Nephron (organoid): ENCODE measurements around the gene PDGFB.

Experiments used
- H3K27ac Mint-ChIP-seq, 3 experiments: 2 replicates each; pipeline ENCODE4 v1.8.0; 2020; ENCODE audit warnings: mixed read lengths in 3 of 3, mild to moderate bottlenecking in 2 of 3, moderate library complexity in 1 of 3
- H3K27me3 Mint-ChIP-seq: 2 replicates; pipeline ENCODE4 v1.8.0; 2021; ENCODE audit warnings: low read depth, mild to moderate bottlenecking, moderate library complexity, mixed read lengths
- H3K36me3 Mint-ChIP-seq: 2 replicates; pipeline ENCODE4 v1.8.0; 2020; ENCODE audit warnings: low read depth, mixed read lengths
- H3K4me1 Mint-ChIP-seq: 2 replicates; pipeline ENCODE4 v1.8.0; 2020; ENCODE audit warnings: mixed read lengths
- H3K4me3 Mint-ChIP-seq, 3 experiments: 2 replicates each; pipeline ENCODE4 v1.8.0; 2020; ENCODE audit warnings: mild to moderate bottlenecking in 3 of 3, mixed read lengths in 3 of 3, moderate library complexity in 2 of 3
- H3K9me3 Mint-ChIP-seq: 2 replicates; pipeline ENCODE4 v1.8.0; 2020; ENCODE audit warnings: mixed read lengths
- TF ChIP-seq, protein P1 (sequence below), 3 experiments: fragments of 200-600 bp; sonication (generic); IDR thresholded peaks; one replicate each; pipeline ENCODE4 v1.5.0; 2021; ENCODE audit warnings: antibody characterized with exemption in 3 of 3; ENCODE audit not compliant: unreplicated experiment in 3 of 3

The PDGFB gene

DNA sequence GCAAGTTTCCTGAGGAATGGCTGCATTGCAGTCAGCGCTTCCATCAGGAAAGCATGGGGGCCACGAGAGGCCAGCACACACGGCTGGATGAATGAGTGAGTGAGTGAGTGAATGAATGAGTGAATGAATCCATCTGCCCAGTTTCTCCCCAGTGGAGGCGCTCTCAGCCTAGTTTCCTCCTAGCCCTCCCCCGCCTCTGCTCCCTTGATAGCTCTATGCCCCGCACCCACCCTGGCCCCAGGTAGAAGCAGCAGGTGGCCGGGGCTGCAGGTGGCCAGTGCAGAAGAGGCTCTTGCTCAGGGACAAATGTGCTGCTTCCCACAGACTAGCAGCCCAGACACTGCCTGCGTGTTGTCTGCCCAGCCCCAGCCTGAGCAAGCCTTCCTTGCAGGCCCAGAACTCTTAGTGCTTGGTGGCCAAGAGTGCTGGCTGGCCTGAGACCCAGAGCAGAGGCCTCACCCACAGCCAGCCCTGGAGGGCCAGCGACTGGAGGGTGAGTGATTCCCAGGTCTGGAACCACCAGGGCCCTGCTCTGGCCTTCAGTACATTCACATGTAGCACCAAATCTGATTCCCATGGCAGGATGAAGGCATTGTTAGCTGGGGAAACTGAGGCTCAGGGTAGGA lies 31.1 kb upstream of the PDGFB start:
- TF ChIP-seq, protein P1, sequence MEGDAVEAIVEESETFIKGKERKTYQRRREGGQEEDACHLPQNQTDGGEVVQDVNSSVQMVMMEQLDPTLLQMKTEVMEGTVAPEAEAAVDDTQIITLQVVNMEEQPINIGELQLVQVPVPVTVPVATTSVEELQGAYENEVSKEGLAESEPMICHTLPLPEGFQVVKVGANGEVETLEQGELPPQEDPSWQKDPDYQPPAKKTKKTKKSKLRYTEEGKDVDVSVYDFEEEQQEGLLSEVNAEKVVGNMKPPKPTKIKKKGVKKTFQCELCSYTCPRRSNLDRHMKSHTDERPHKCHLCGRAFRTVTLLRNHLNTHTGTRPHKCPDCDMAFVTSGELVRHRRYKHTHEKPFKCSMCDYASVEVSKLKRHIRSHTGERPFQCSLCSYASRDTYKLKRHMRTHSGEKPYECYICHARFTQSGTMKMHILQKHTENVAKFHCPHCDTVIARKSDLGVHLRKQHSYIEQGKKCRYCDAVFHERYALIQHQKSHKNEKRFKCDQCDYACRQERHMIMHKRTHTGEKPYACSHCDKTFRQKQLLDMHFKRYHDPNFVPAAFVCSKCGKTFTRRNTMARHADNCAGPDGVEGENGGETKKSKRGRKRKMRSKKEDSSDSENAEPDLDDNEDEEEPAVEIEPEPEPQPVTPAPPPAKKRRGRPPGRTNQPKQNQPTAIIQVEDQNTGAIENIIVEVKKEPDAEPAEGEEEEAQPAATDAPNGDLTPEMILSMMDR (IDR thresholded peaks at IDR 0.05; ENCODE audit: unreplicated experiment in 3 of 3): no peak
- H3K27ac Mint-ChIP-seq: peak overlapping the region in 1 of 3 experiments; percentile 30
- H3K9me3 Mint-ChIP-seq: peaks cover 7% of the 10 kb centered on the region
- no peaks in the 10 kb centered on the region for H3K36me3 Mint-ChIP-seq
- H3K4me3 Mint-ChIP-seq: no peak overlapping the region
- H3K27me3 Mint-ChIP-seq: peaks cover 17% of the 10 kb centered on the region
- no peaks in the 10 kb centered on the region for H3K4me1 Mint-ChIP-seq

DNA sequence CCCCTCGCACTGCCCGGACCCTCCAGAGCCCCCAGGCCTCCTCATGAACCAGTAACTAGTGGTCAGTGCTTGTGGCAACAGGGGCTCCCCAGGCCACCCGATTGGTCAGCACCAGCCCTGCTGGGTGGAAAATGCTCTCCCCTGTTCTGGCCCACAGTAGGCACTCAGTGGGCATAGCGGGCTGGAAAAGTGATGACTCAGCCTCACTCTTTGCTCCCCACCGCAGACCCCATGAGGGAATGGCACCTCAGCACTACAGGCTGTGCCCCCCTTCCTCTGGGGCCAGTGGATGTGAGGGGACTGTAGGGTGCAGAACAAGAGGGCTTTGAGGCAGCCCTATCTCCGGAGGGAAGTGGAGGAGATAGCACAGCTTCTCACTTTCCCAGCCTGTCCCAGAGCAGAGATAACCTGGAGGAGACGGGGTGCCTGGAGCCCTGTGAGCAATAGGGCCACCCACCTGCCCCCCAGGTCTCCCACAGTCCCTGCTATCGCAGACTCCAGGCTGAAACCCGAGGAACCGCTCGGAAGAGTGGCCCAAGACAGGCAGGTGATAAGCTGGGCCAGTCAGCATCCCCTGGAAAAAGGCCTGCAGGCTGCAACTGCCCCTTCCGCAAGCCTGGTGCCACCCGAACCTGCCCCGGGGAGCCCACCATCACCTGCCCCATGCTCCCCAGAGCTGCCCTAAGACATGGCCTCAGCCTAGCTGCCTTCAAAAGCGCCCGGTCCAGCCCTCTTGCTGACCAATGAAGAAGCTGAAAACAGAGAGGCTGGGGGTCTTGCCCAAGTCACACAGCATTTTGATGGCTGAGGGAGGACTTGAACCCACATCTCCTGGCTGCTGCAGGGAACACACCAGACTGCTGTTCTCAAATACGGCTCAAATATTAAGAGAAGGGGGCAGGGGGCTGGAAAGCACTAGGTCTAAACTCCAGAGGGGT lies 29.4 kb upstream of the PDGFB start:
- TF ChIP-seq, protein P1 (IDR thresholded peaks at IDR 0.05; ENCODE audit: unreplicated experiment in 3 of 3): no peak
- Mint-ChIP-seq H3K27me3 (peaks cover 17% of the 10 kb centered on the region), H3K27ac (no peak overlapping the region), H3K4me3 (no peak overlapping the region), H3K4me1 (no peaks in the 10 kb centered on the region), H3K36me3 (no peaks in the 10 kb centered on the region), H3K9me3 (peaks cover 7% of the 10 kb centered on the region)

DNA sequence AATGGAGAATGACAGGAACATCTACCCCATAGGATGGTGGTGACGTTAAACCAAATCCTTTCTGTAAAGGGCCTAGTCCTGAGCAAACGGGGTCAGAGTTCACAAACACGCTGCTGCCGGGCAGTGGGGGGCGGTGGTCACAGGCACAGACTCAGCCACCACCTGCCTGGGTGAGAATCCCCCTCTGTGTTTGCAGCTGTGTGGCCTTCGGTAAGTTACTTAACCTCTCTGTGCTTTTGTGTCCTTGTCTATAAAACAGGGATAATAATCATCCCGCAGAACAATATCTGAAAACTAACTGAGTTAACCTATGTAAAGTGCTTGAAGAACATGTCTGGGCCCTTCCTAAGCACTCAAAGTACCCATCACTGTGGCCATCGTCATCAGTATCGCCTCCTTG lies 26.0 kb upstream of the PDGFB start:
- H3K27me3 Mint-ChIP-seq: peaks cover 5% of the 10 kb centered on the region
- no peak overlapping the region for H3K4me3 Mint-ChIP-seq
- TF ChIP-seq, protein P1 (IDR thresholded peaks at IDR 0.05; ENCODE audit: unreplicated experiment in 3 of 3): no peak

DNA sequence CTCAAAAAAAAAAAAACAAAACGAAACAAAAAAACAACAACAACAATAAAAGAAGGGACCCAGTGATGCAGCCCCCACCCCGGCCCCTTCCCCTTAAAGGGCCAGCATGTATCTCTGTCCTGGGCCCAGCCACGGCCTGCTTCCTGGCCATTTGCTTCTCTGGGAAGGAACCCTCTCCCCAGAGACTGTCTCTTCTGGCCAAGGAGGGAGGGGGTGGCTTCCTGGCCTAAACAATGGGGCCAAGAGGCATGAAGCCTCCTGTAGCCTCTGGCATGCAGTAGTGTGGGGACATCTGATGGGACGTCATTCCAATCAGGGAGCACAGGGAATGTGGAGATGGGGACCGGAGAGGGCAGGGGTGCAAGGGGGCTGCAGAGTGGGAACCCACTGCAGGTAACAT lies 25.5 kb upstream of the PDGFB start:
- TF ChIP-seq, protein P1 (IDR thresholded peaks at IDR 0.05; ENCODE audit: unreplicated experiment in 3 of 3): no peak
- H3K27me3 Mint-ChIP-seq: peaks cover 3% of the 10 kb centered on the region
- no peaks in the 10 kb centered on the region for H3K36me3 Mint-ChIP-seq
- no peaks in the 10 kb centered on the region for H3K4me1 Mint-ChIP-seq
- no peak overlapping the region for H3K27ac Mint-ChIP-seq
- H3K9me3 Mint-ChIP-seq: peaks cover 2% of the 10 kb centered on the region
- no peak overlapping the region for H3K4me3 Mint-ChIP-seq

More for the DNA sequence above, 26.0 kb upstream of the PDGFB start:
- no peak overlapping the region for H3K27ac Mint-ChIP-seq
- H3K9me3 Mint-ChIP-seq: peaks cover 2% of the 10 kb centered on the region
- H3K36me3 Mint-ChIP-seq: no peaks in the 10 kb centered on the region
- no peaks in the 10 kb centered on the region for H3K4me1 Mint-ChIP-seq

DNA sequence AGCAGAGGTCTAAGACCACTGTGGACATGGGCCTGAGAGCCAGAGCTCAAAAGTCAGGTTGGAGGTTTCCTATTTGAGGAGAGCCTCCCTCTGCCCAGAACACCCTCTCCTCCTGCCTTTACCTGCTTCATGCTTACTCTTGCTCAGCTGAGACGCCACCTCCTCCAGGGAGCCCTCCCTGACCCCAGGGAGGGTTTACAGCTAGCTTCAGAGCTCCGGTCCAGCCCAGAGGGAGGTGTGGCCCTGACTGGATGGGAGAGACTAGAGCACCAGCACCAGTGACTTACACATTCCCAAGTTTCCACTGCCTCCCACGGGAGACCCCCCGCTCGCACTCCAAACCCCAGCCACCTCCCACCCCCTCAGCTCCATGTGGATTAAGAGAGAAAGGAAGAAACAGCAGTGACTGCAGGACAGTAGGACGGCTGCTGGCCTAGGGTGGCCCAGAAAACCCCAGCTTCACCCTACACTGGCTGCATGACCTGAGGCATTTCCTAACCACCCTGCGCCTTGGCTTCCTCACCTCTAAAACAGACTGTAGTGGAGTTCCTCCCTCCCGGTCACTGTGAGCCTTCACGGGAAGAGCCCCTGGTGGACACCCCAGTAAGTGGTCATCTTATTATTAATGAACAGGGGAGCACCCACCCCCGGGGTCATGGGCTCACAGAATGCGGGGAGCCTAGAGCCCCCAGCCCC lies 24.5 kb upstream of the PDGFB start:
- TF ChIP-seq, protein P1 (IDR thresholded peaks at IDR 0.05; ENCODE audit: unreplicated experiment in 3 of 3): no peak
- Mint-ChIP-seq H3K4me1 (no peaks in the 10 kb centered on the region), H3K27ac (peak overlapping the region in 1 of 3 experiments; percentile 76), H3K4me3 (no peak overlapping the region), H3K36me3 (no peaks in the 10 kb centered on the region), H3K9me3 (peaks cover 2% of the 10 kb centered on the region), H3K27me3 (peaks cover 3% of the 10 kb centered on the region)
